OCI-LY3 (cell line): ENCODE measurements around the gene ADM5.
A peak's percentile ranks its signal among the peaks of the same experiment; 100 is the strongest.

Experiments
- EZH2phosphoT487 ChIP-seq: fragments of 200-600 bp; shearing (Covaris generic); IDR thresholded peaks from 2 replicates; pipeline ENCODE4 v1.6.1; 2018; ENCODE audit warnings: antibody characterized with exemption, mixed run types, low read depth
- TF ChIP-seq, protein P1 (sequence below): fragments of 200-600, 300-600 bp; sonication (generic); IDR thresholded peaks from 2 replicates; pipeline ENCODE4 v1.5.1; 2014; ENCODE audit warnings: antibody characterized with exemption, low read length, low read depth

DNA sequence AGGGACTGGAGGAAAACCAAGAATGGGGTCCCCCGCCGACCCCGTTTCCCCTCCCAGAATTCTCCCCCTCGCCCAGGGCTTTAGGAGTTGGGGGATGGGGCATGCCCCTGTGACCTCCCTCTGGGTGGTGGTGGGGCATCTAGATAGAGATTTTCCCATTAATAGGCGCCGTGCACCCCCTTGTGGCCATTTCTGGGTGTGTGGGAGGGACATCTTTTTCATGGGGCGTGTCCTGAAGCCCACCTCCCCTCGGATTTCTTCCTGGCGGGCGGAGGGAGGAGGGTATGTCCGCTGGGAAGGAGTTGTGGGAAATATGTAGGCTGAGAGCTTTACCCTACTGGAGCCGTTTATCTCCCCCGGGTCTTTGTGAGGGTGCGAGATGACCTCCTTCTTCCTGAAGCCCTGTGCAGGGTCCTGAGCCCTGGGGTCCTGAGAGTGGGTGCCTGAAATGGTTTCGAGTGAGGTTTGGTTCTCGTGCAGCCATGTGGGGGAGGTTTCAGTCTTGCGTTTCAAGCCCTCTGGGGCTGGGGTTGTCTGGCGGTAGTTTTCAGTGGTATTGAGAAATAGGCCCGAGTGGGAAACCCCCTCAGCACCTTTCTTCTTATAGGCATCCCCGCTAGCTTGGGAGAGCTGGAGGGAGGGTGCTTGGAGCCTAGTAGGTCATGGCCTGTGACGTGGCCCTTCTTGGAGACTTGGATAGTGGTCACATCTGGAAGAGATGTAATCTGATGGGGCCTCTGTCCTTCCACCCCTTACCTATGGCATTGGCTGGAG is 11.3 kb upstream of the ADM5 start:
- TF ChIP-seq, protein P1, sequence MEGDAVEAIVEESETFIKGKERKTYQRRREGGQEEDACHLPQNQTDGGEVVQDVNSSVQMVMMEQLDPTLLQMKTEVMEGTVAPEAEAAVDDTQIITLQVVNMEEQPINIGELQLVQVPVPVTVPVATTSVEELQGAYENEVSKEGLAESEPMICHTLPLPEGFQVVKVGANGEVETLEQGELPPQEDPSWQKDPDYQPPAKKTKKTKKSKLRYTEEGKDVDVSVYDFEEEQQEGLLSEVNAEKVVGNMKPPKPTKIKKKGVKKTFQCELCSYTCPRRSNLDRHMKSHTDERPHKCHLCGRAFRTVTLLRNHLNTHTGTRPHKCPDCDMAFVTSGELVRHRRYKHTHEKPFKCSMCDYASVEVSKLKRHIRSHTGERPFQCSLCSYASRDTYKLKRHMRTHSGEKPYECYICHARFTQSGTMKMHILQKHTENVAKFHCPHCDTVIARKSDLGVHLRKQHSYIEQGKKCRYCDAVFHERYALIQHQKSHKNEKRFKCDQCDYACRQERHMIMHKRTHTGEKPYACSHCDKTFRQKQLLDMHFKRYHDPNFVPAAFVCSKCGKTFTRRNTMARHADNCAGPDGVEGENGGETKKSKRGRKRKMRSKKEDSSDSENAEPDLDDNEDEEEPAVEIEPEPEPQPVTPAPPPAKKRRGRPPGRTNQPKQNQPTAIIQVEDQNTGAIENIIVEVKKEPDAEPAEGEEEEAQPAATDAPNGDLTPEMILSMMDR: peak; percentile 76
- no peak for TF ChIP-seq EZH2phosphoT487
